NCI-H1694 treated with DMSO at 0.1 percent for 48 hours (cell line): ENCODE results near the gene ATP23.

Experiments
- DNase-seq: peaks from one replicate; lab custom pipeline; 2025; lab: John Stamatoyannopoulos, UW

ATP23 gene

GRCh38 chr12:57983146-57983857 is 41.9 kb downstream of the ATP23 start:
- DNase-seq = peak; percentile 57

GRCh38 chr12:57983858-57984505 is 42.6 kb downstream of the ATP23 start:
- DNase-seq = no peak

- no peak for DNase-seq
These were observed 43.3 kb downstream of the ATP23 start for GRCh38 chr12:57984629-57985151.

GRCh38 chr12:57985685-57986084 is 44.3 kb downstream of the ATP23 start:
- DNase-seq = no peak

- no peak for DNase-seq
These were observed 48.5 kb downstream of the ATP23 start for GRCh38 chr12:57989838-57990237.

GRCh38 chr12:57990241-57990883 is 49.0 kb downstream of the ATP23 start:
- no peak for DNase-seq

GRCh38 chr12:57992001-57992400 is 50.6 kb downstream of the ATP23 start:
- no peak for DNase-seq

GRCh38 chr12:57993030-57993429 is 51.7 kb downstream of the ATP23 start:
- no peak for DNase-seq

- no peak for DNase-seq
These were observed 52.5 kb downstream of the ATP23 start for GRCh38 chr12:57993834-57994233.

GRCh38 chr12:57996520-57996919 is 55.2 kb downstream of the ATP23 start:
- DNase-seq = no peak

GRCh38 chr12:57998251-57998650 is 56.9 kb downstream of the ATP23 start:
- no peak for DNase-seq

- no peak for DNase-seq
These were observed 59.1 kb downstream of the ATP23 start for GRCh38 chr12:58000499-58000898.

- DNase-seq = no peak
These were observed 66.5 kb downstream of the ATP23 start for GRCh38 chr12:58007875-58008274.

GRCh38 chr12:58008634-58009033 is 67.3 kb downstream of the ATP23 start:
- DNase-seq = no peak
